Colonic mucosa (tissue), 4 donors: ENCODE measurements around the gene TENM3. TPM values are rescaled to one million over a fixed set of nuclear protein-coding genes. Genes with fewer than 3 reads are reported as not detected.

ENCODE experiments used
- DNase-seq: peaks from one replicate; pipeline ENCODE4 v3.0.0-alpha.2; 2020
- H3K27ac ChIP-seq: fragments of 200-600 bp; one replicate; pipeline ENCODE4 v1.8.0; 2021
- H3K27me3 ChIP-seq: fragments of 200-600 bp; one replicate; pipeline ENCODE4 v1.8.0; 2021
- H3K36me3 ChIP-seq: fragments of 200-600 bp; one replicate; pipeline ENCODE4 v1.8.0; 2021
- H3K4me1 ChIP-seq: fragments of 200-600 bp; one replicate; pipeline ENCODE4 v1.8.0; 2021; ENCODE audit warnings: mild to moderate bottlenecking
- H3K4me3 ChIP-seq: fragments of 200-600 bp; one replicate; pipeline ENCODE4 v1.8.0; 2021
- H3K9ac ChIP-seq, 2 donors: one replicate each; pipeline ENCODE4 v1.7.0; 2013; ENCODE audit warnings: control low read depth in 2 of 2, low read depth in 2 of 2, low read length in 2 of 2
- H3K9me3 ChIP-seq: fragments of 200-600 bp; one replicate; pipeline ENCODE4 v1.8.0; 2021
- CTCF ChIP-seq: fragments of 200-600 bp; IDR thresholded peaks from one replicate; pipeline ENCODE4 v1.8.0; 2022; ENCODE audit warnings: antibody characterized with exemption, mild to moderate bottlenecking
- intact Hi-C: fragments of 100-400 bp; cut with DNase I; formaldehyde crosslinking; loops from one replicate; pipeline ENCODE4 v1.14.1; 2022
- total RNA-seq, 2 donors: library from RNA; stranded (reverse); fragmentation: NEBNext Ultra II Directional in 1 of 2; extraction: Animal tissue kit (Norgen Biotek cat#: 25700) in 1 of 2; gene quantifications; one replicate each; pipeline ENCODE4 v1.2.1, GENCODE V29; 2021
- donor health status: healthy.
- donor health status: DM: no; HTN: no; CAD: no.
- donor health status: DM: no; HTN: no; CAD: no.

Gene TENM3
- total RNA-seq, 2 donors from 2014 or later, result 0.32 to 1.6 TPM

DNA sequence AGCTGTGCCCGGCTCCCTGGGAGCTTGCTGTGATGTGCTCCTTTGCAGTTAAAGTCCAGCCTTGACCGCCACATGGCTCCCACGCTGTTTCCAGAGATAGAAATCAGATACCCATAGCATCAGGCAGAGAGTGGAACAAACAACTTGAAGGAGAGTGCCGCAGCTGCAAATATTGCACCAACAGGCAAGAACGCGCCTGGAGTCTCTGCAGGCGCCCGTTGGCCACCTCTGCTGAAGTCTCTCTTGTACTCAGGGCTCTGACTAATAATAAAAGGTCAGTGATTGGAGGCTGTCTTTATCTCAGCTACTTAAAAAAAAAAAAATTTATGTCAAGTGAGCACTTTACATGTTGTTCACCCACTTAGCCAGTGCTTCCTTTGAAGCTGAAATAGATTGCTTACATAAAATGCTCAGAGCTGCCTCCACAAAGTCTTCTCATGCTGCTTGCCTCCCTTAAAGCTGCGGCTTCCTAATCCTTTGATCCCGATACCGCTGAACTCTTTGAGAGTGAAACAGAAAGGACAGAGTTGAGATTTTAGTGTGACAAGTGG, 30.9 kb upstream of the TENM3 start:
- H3K9ac ChIP-seq, result no peak overlapping the region
- H3K27ac ChIP-seq, result no peak overlapping the region
- no peak for DNase-seq
- H3K4me3 ChIP-seq, result no peak overlapping the region
- no peaks in the 10 kb centered on the region for H3K27me3 ChIP-seq
- no peak for TF ChIP-seq CTCF
- H3K36me3 ChIP-seq, result no peaks in the 10 kb centered on the region
- H3K4me1 ChIP-seq, result no peaks in the 10 kb centered on the region
- H3K9me3 ChIP-seq, result no peaks in the 10 kb centered on the region
- intact Hi-C loops, result no loop called here

- intact Hi-C loops, result no loop called here
- Histone ChIP-seq H3K27me3 (no peaks in the 10 kb centered on the region), H3K4me3 (no peak overlapping the region), H3K27ac (no peak overlapping the region), H3K4me1 (no peaks in the 10 kb centered on the region), H3K9ac (no peak overlapping the region), H3K36me3 (no peaks in the 10 kb centered on the region), H3K9me3 (no peaks in the 10 kb centered on the region)
- no peak for TF ChIP-seq CTCF
- DNase-seq, result no peak
Observed at GRCh38 chr4:182213004-182213403, 30.2 kb upstream of the TENM3 start.

DNA sequence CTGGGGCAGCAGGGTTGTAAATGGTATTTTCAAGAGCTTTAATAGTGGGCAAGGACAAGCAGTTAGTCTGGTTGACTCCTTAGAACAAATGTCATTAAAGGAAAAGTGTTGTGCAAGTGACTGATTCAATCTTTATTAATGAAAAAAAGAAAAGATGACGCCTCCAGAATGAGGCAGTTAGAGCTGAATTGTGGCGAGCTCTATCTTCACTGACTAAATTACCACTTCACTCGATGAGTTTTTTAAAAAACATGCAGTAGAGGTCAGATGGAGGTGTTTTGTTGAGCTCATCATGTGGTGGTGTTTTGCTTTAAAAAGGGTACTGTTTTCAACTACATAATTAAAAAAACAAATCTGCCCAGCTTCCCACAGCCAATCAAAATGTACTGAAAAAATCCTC, 28.1 kb upstream of the TENM3 start:
- H3K27ac ChIP-seq, result no peak overlapping the region
- TF ChIP-seq CTCF, result no peak
- no peaks in the 10 kb centered on the region for H3K27me3 ChIP-seq

GRCh38 chr4:182216005-182216404, 27.2 kb upstream of the TENM3 start:
- no peaks in the 10 kb centered on the region for H3K36me3 ChIP-seq
- no peak for DNase-seq
- intact Hi-C loops, result no loop called here
- H3K9me3 ChIP-seq, result no peaks in the 10 kb centered on the region
- H3K27me3 ChIP-seq, result no peaks in the 10 kb centered on the region
- H3K4me1 ChIP-seq, result no peaks in the 10 kb centered on the region
- no peak overlapping the region for H3K27ac ChIP-seq
- H3K4me3 ChIP-seq, result no peak overlapping the region
- no peak overlapping the region for H3K9ac ChIP-seq
- no peak for TF ChIP-seq CTCF

More for the DNA sequence above, 28.1 kb upstream of the TENM3 start:
- Histone ChIP-seq H3K9ac (no peak overlapping the region), H3K9me3 (no peaks in the 10 kb centered on the region), H3K4me1 (no peaks in the 10 kb centered on the region), H3K36me3 (no peaks in the 10 kb centered on the region), H3K4me3 (no peak overlapping the region)
- no peak for DNase-seq
- intact Hi-C loops, result no loop called here

GRCh38 chr4:182219411-182220056, 23.7 kb upstream of the TENM3 start:
- intact Hi-C loops, result no loop called here

More at GRCh38 chr4:182219411-182220056, 23.7 kb upstream of the TENM3 start:
- Histone ChIP-seq H3K27me3 (no peaks in the 10 kb centered on the region), H3K36me3 (no peaks in the 10 kb centered on the region), H3K4me1 (no peaks in the 10 kb centered on the region), H3K9me3 (no peaks in the 10 kb centered on the region), H3K9ac (no peak overlapping the region), H3K4me3 (no peak overlapping the region), H3K27ac (no peak overlapping the region)
- no peak for TF ChIP-seq CTCF
- DNase-seq, result no peak
